NCI-H2196 (cell line): ENCODE results near the gene CTU1.
A peak's percentile ranks its signal among the peaks of the same experiment; 100 is the strongest.

Experiments
- DNase-seq: peaks from one replicate; lab custom pipeline; 2025; ENCODE audit not compliant: unreplicated experiment; lab: John Stamatoyannopoulos, UW

Gene CTU1

GRCh38 chr19:51107406-51108065, 673 bp downstream of the CTU1 start:
- DNase-seq: no peak

GRCh38 chr19:51103926-51104341, 4.3 kb downstream of the CTU1 start:
- no peak for DNase-seq

GRCh38 chr19:51102991-51103390, 5.2 kb downstream of the CTU1 start:
- DNase-seq: no peak

- no peak for DNase-seq
These were observed 6.9 kb downstream of the CTU1 start for GRCh38 chr19:51101171-51101865.

- no peak for DNase-seq
These were observed 7.6 kb downstream of the CTU1 start for GRCh38 chr19:51100601-51101000.

GRCh38 chr19:51099047-51099382, 9.2 kb downstream of the CTU1 start:
- DNase-seq: no peak

GRCh38 chr19:51098365-51099046, 9.7 kb downstream of the CTU1 start:
- no peak for DNase-seq

GRCh38 chr19:51097796-51098195, 10.4 kb downstream of the CTU1 start:
- DNase-seq: no peak

GRCh38 chr19:51097166-51097738, 11.0 kb downstream of the CTU1 start:
- DNase-seq: peak; percentile 68

- peak; percentile 26 for DNase-seq
These were observed 11.6 kb downstream of the CTU1 start for GRCh38 chr19:51096473-51097165.

GRCh38 chr19:51094696-51095279, 13.4 kb downstream of the CTU1 start:
- peak; percentile 59 for DNase-seq

GRCh38 chr19:51093510-51094345, 14.5 kb downstream of the CTU1 start:
- no peak for DNase-seq

- DNase-seq: no peak
These were observed 15.1 kb downstream of the CTU1 start for GRCh38 chr19:51093101-51093500.

- DNase-seq: no peak
These were observed 16.0 kb downstream of the CTU1 start for GRCh38 chr19:51091895-51092873.

- no peak for DNase-seq
These were observed 17.1 kb downstream of the CTU1 start for GRCh38 chr19:51091126-51091525.

GRCh38 chr19:51090471-51090870, 17.7 kb downstream of the CTU1 start:
- DNase-seq: no peak

GRCh38 chr19:51089786-51090185, 18.4 kb downstream of the CTU1 start:
- DNase-seq: no peak

GRCh38 chr19:51086153-51086850, 21.9 kb downstream of the CTU1 start:
- DNase-seq: no peak
